SK-N-SH (cell line): ENCODE data around the gene CEP120.
A peak's percentile ranks its signal among the peaks of the same experiment; 100 is the strongest.

ENCODE experiments used
- EP300 ChIP-seq, 2 experiments: IDR thresholded peaks; 2 replicates each; pipeline versions ENCODE4 v1.4.0 to v1.6.1; 2012; ENCODE audit warnings: borderline replicate concordance in 1 of 2, low read depth in 1 of 2, low read length in 1 of 2
- EZH2phosphoT487 ChIP-seq: fragments of 200-600 bp; sonication (generic); IDR thresholded peaks from 2 replicates; pipeline ENCODE4 v1.6.1; 2017; ENCODE audit warnings: low read depth, mixed run types, mild to moderate bottlenecking, antibody characterized with exemption, moderate library complexity, borderline replicate concordance
- MEF2A ChIP-seq: IDR thresholded peaks from 2 replicates; pipeline ENCODE4 v1.4.0; 2012; ENCODE audit warnings: low read depth, borderline replicate concordance
- POLR2AphosphoS5 ChIP-seq: IDR thresholded peaks from 2 replicates; pipeline ENCODE4 v1.6.1; 2012; ENCODE audit warnings: low read depth, low read length
- REST ChIP-seq: IDR thresholded peaks from 2 replicates; pipeline ENCODE4 v1.6.1; 2012; ENCODE audit warnings: mild to moderate bottlenecking, low read depth, low read length, moderate library complexity
- TAF1 ChIP-seq: IDR thresholded peaks from 2 replicates; pipeline ENCODE4 v1.6.1; 2012; ENCODE audit warnings: low read depth, mild to moderate bottlenecking, low read length, moderate library complexity, borderline replicate concordance
- YY1 ChIP-seq: IDR thresholded peaks from 2 replicates; pipeline ENCODE4 v1.4.0; 2012; ENCODE audit warnings: low read depth, mild to moderate bottlenecking
- TF ChIP-seq, protein P1 (sequence below): fragments of 200-600 bp; sonication (generic); IDR thresholded peaks from 2 replicates; pipeline ENCODE4 v1.6.1; 2017; ENCODE audit warnings: antibody characterized with exemption, mild to moderate bottlenecking, moderate library complexity

GRCh38 chr5:123451047-123451446, 27.8 kb upstream of the CEP120 start:
- no peak for TF ChIP-seq REST
- no peak for TF ChIP-seq TAF1
- TF ChIP-seq, protein P1, sequence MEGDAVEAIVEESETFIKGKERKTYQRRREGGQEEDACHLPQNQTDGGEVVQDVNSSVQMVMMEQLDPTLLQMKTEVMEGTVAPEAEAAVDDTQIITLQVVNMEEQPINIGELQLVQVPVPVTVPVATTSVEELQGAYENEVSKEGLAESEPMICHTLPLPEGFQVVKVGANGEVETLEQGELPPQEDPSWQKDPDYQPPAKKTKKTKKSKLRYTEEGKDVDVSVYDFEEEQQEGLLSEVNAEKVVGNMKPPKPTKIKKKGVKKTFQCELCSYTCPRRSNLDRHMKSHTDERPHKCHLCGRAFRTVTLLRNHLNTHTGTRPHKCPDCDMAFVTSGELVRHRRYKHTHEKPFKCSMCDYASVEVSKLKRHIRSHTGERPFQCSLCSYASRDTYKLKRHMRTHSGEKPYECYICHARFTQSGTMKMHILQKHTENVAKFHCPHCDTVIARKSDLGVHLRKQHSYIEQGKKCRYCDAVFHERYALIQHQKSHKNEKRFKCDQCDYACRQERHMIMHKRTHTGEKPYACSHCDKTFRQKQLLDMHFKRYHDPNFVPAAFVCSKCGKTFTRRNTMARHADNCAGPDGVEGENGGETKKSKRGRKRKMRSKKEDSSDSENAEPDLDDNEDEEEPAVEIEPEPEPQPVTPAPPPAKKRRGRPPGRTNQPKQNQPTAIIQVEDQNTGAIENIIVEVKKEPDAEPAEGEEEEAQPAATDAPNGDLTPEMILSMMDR: no peak
- no peak for TF ChIP-seq EZH2phosphoT487
- TF ChIP-seq EP300 (IDR thresholded peaks at IDR 0.05; ENCODE audit: borderline replicate concordance in 1 of 2, low read depth in 1 of 2, low read length in 1 of 2): peak in 1 of 2 experiments; percentile 31; a peak in 1 of 4 replicates
- TF ChIP-seq MEF2A: no peak
- TF ChIP-seq POLR2AphosphoS5: no peak
- TF ChIP-seq YY1: no peak
